GM12891 (cell line): Measurements from ENCODE around the gene LAMB4.

ENCODE experiments used
- POLR2A ChIP-seq: IDR thresholded peaks from 2 replicates; pipeline ENCODE4 v1.6.1; 2011; ENCODE audit warnings: low read depth, low read length, control low read depth
- POLR2AphosphoS5 ChIP-seq: IDR thresholded peaks from 2 replicates; pipeline ENCODE4 v1.6.1; 2011; ENCODE audit warnings: low read depth, low read length, control low read depth
- POU2F2 ChIP-seq: IDR thresholded peaks from 2 replicates; pipeline ENCODE4 v1.6.1; 2011; ENCODE audit warnings: low read depth, mild to moderate bottlenecking, control low read depth, low read length, moderate library complexity
- SPI1 ChIP-seq: IDR thresholded peaks from 2 replicates; pipeline ENCODE4 v1.6.1; 2011; ENCODE audit warnings: low read depth, low read length, control low read depth
- TAF1 ChIP-seq: IDR thresholded peaks from 2 replicates; pipeline ENCODE4 v1.6.1; 2011; ENCODE audit warnings: low read depth, low read length, control low read depth

GRCh38 chr7:108008827-108009226 is 121.3 kb downstream of the LAMB4 start:
- TF ChIP-seq POLR2A (no peak), POLR2AphosphoS5 (no peak), TAF1 (no peak), SPI1 (no peak), POU2F2 (no peak)
